CD4-positive, CD25-positive, alpha-beta regulatory T cell (primary cell): ENCODE results near the gene MOB2. TPM values are rescaled to one million over a fixed set of nuclear protein-coding genes. Genes with fewer than 3 reads are reported as not detected.

Experiments used
- ATAC-seq, 2 donors: fragments of 150-1000 bp; cut with Tn5 transposase; one replicate each; pipeline ENCODE4 v1.10.0; 2021; ENCODE audit warnings: low read depth in 2 of 2, moderate number of reproducible peaks in 2 of 2, moderate library complexity in 1 of 2
- DNase-seq, 3 donors: peaks; one replicate each; pipeline versions ENCODE4 v3.0.0 to v3.0.0-alpha.2; 2012 to 2022; ENCODE audit warnings: mixed read lengths in 1 of 3
- H3K27ac ChIP-seq: one replicate; pipeline ENCODE4 v1.7.0; 2013; ENCODE audit warnings: mild to moderate bottlenecking, low read length; ENCODE audit not compliant: insufficient read depth, poor library complexity, severe bottlenecking
- H3K27me3 ChIP-seq: one replicate; pipeline ENCODE4 v1.7.0; 2013; ENCODE audit warnings: low read length; ENCODE audit not compliant: control insufficient read depth, insufficient read depth
- H3K36me3 ChIP-seq: one replicate; pipeline ENCODE4 v1.7.0; 2013; ENCODE audit warnings: mild to moderate bottlenecking, low read length, moderate library complexity; ENCODE audit not compliant: control insufficient read depth, insufficient read depth
- H3K4me1 ChIP-seq: 2 replicates; pipeline ENCODE4 v1.7.0; 2013; ENCODE audit warnings: mild to moderate bottlenecking, low read length; ENCODE audit not compliant: insufficient read depth, control insufficient read depth, poor library complexity, severe bottlenecking
- H3K4me3 ChIP-seq: one replicate; pipeline ENCODE4 v1.7.0; 2013; ENCODE audit warnings: low read depth, mild to moderate bottlenecking, low read length, moderate library complexity
- H3K9me3 ChIP-seq, 2 experiments: 1 replicate in 1 of 2; 2 replicates in 1 of 2; pipeline ENCODE4 v1.7.0; 2013; ENCODE audit warnings: low read length in 2 of 2, mild to moderate bottlenecking in 1 of 2, moderate library complexity in 1 of 2; ENCODE audit not compliant: control insufficient read depth in 2 of 2
- H3K27ac Mint-ChIP-seq, 3 donors: one replicate each; pipeline ENCODE4 v1.8.0; 2020 to 2022; ENCODE audit warnings: mild to moderate bottlenecking in 3 of 3, mixed read lengths in 3 of 3, moderate library complexity in 2 of 3
- H3K27me3 Mint-ChIP-seq: one replicate; pipeline ENCODE4 v1.8.0; 2022; ENCODE audit warnings: mild to moderate bottlenecking, mixed read lengths
- H3K36me3 Mint-ChIP-seq: one replicate; pipeline ENCODE4 v1.8.0; 2020; ENCODE audit warnings: mixed read lengths
- H3K4me1 Mint-ChIP-seq, 4 donors: one replicate each; pipeline ENCODE4 v1.8.0; 2020 to 2022; ENCODE audit warnings: mixed read lengths in 4 of 4, mild to moderate bottlenecking in 1 of 4
- H3K4me3 Mint-ChIP-seq, 4 donors: one replicate each; pipeline ENCODE4 v1.8.0; 2020 to 2022; ENCODE audit warnings: mild to moderate bottlenecking in 4 of 4, mixed read lengths in 4 of 4, moderate library complexity in 3 of 4
- H3K9me3 Mint-ChIP-seq, 7 donors: one replicate each; pipeline ENCODE4 v1.8.0; 2020 to 2022; ENCODE audit warnings: mixed read lengths in 7 of 7, mild to moderate bottlenecking in 3 of 7, moderate library complexity in 2 of 7
- polyA plus RNA-seq, 4 donors: library from polyadenylated mRNA; unstranded; fragments of 300-500 nt; fragmentation: Illumina TruSeq; gene quantifications; one replicate each; pipeline ENCODE4 v1.2.3, GENCODE V29; 2021
- total RNA-seq: library from RNA; stranded (reverse); gene quantifications from one replicate; pipeline ENCODE4 v1.2.3, GENCODE V29; 2022

Gene MOB2
- total and polyA plus RNA-seq, 5 donors from 2014 or later: 55.7 to 87.8 (median 69.0) TPM

GRCh38 chr11:1445741-1446445 lies 40.7 kb downstream of the MOB2 start:
- H3K27ac Mint-ChIP-seq: no peak overlapping the region
- no peaks in the 10 kb centered on the region for H3K27me3 ChIP-seq
- no peaks in the 10 kb centered on the region for H3K36me3 Mint-ChIP-seq
- H3K4me1 ChIP-seq: no peaks in the 10 kb centered on the region
- H3K27me3 Mint-ChIP-seq: no peaks in the 10 kb centered on the region
- no peaks in the 10 kb centered on the region for H3K36me3 ChIP-seq
- no peaks in the 10 kb centered on the region for H3K9me3 ChIP-seq
- H3K4me1 Mint-ChIP-seq: no peaks in the 10 kb centered on the region
- no peak overlapping the region for H3K27ac ChIP-seq
- no peak for DNase-seq
- no peaks in the 10 kb centered on the region for H3K9me3 Mint-ChIP-seq
- H3K4me3 ChIP-seq: no peak overlapping the region
- no peak for ATAC-seq
- H3K4me3 Mint-ChIP-seq: no peak overlapping the region

- H3K4me1 Mint-ChIP-seq: no peaks in the 10 kb centered on the region
- no peaks in the 10 kb centered on the region for H3K4me1 ChIP-seq
- H3K27ac Mint-ChIP-seq: no peak overlapping the region
- DNase-seq: no peak
- no peaks in the 10 kb centered on the region for H3K9me3 ChIP-seq
- H3K36me3 Mint-ChIP-seq: no peaks in the 10 kb centered on the region
- H3K27me3 ChIP-seq: no peaks in the 10 kb centered on the region
- no peaks in the 10 kb centered on the region for H3K36me3 ChIP-seq
- no peak overlapping the region for H3K27ac ChIP-seq
- no peak overlapping the region for H3K4me3 ChIP-seq
- H3K4me3 Mint-ChIP-seq: no peak overlapping the region
- no peak for ATAC-seq
- no peaks in the 10 kb centered on the region for H3K27me3 Mint-ChIP-seq
- no peaks in the 10 kb centered on the region for H3K9me3 Mint-ChIP-seq
These were observed 41.7 kb downstream of the MOB2 start for GRCh38 chr11:1444823-1445422.

GRCh38 chr11:1444321-1444720 lies 42.3 kb downstream of the MOB2 start:
- H3K4me1 ChIP-seq: no peaks in the 10 kb centered on the region
- H3K9me3 ChIP-seq: no peaks in the 10 kb centered on the region
- no peaks in the 10 kb centered on the region for H3K36me3 ChIP-seq
- no peak overlapping the region for H3K27ac ChIP-seq
- Mint-ChIP-seq H3K27me3 (no peaks in the 10 kb centered on the region), H3K36me3 (no peaks in the 10 kb centered on the region), H3K9me3 (no peaks in the 10 kb centered on the region), H3K4me1 (no peaks in the 10 kb centered on the region), H3K27ac (no peak overlapping the region), H3K4me3 (no peak overlapping the region)
- DNase-seq (no peak), ATAC-seq (no peak)
- H3K4me3 ChIP-seq: no peak overlapping the region
- H3K27me3 ChIP-seq: no peaks in the 10 kb centered on the region

- H3K4me3 ChIP-seq: no peak overlapping the region
- no peaks in the 10 kb centered on the region for H3K27me3 ChIP-seq
- H3K27ac ChIP-seq: no peak overlapping the region
- H3K9me3 ChIP-seq: no peaks in the 10 kb centered on the region
- no peaks in the 10 kb centered on the region for H3K36me3 ChIP-seq
- Mint-ChIP-seq H3K4me1 (no peaks in the 10 kb centered on the region), H3K9me3 (no peaks in the 10 kb centered on the region), H3K27ac (no peak overlapping the region), H3K4me3 (no peak overlapping the region), H3K36me3 (no peaks in the 10 kb centered on the region), H3K27me3 (no peaks in the 10 kb centered on the region)
- no peaks in the 10 kb centered on the region for H3K4me1 ChIP-seq
- DNase-seq (no peak), ATAC-seq (no peak)
These were observed 42.8 kb downstream of the MOB2 start for GRCh38 chr11:1443737-1444136.

GRCh38 chr11:1442807-1443366 lies 43.7 kb downstream of the MOB2 start:
- no peaks in the 10 kb centered on the region for H3K36me3 Mint-ChIP-seq
- Histone ChIP-seq H3K36me3 (no peaks in the 10 kb centered on the region), H3K27ac (no peak overlapping the region), H3K4me1 (no peaks in the 10 kb centered on the region), H3K27me3 (no peaks in the 10 kb centered on the region), H3K9me3 (no peaks in the 10 kb centered on the region), H3K4me3 (no peak overlapping the region)
- no peak for ATAC-seq
- H3K4me3 Mint-ChIP-seq: no peak overlapping the region
- H3K27ac Mint-ChIP-seq: no peak overlapping the region
- no peaks in the 10 kb centered on the region for H3K27me3 Mint-ChIP-seq
- no peaks in the 10 kb centered on the region for H3K9me3 Mint-ChIP-seq
- no peaks in the 10 kb centered on the region for H3K4me1 Mint-ChIP-seq
- DNase-seq: no peak

- Histone ChIP-seq H3K27ac (no peak overlapping the region), H3K27me3 (no peaks in the 10 kb centered on the region), H3K4me3 (no peak overlapping the region), H3K36me3 (no peaks in the 10 kb centered on the region), H3K4me1 (no peaks in the 10 kb centered on the region), H3K9me3 (no peaks in the 10 kb centered on the region)
- no peaks in the 10 kb centered on the region for H3K27me3 Mint-ChIP-seq
- H3K4me3 Mint-ChIP-seq: no peak overlapping the region
- H3K36me3 Mint-ChIP-seq: no peaks in the 10 kb centered on the region
- ATAC-seq (no peak), DNase-seq (no peak)
- no peaks in the 10 kb centered on the region for H3K9me3 Mint-ChIP-seq
- H3K27ac Mint-ChIP-seq: no peak overlapping the region
- no peaks in the 10 kb centered on the region for H3K4me1 Mint-ChIP-seq
These were observed 44.4 kb downstream of the MOB2 start for GRCh38 chr11:1442163-1442562.

- Histone ChIP-seq H3K4me3 (no peak overlapping the region), H3K27me3 (no peaks in the 10 kb centered on the region), H3K36me3 (no peaks in the 10 kb centered on the region), H3K27ac (no peak overlapping the region), H3K9me3 (no peaks in the 10 kb centered on the region), H3K4me1 (no peaks in the 10 kb centered on the region)
- DNase-seq (no peak), ATAC-seq (no peak)
- no peaks in the 10 kb centered on the region for H3K27me3 Mint-ChIP-seq
- no peaks in the 10 kb centered on the region for H3K9me3 Mint-ChIP-seq
- H3K4me1 Mint-ChIP-seq: peaks cover 0 to 2% (median 0%) of the 10 kb centered on the region in 4 donors
- H3K4me3 Mint-ChIP-seq: no peak overlapping the region
- no peak overlapping the region for H3K27ac Mint-ChIP-seq
- no peaks in the 10 kb centered on the region for H3K36me3 Mint-ChIP-seq
These were observed 46.1 kb downstream of the MOB2 start for GRCh38 chr11:1440496-1440895.

- Histone ChIP-seq H3K9me3 (no peaks in the 10 kb centered on the region), H3K27me3 (no peaks in the 10 kb centered on the region), H3K4me3 (no peak overlapping the region), H3K36me3 (no peaks in the 10 kb centered on the region), H3K27ac (no peak overlapping the region), H3K4me1 (no peaks in the 10 kb centered on the region)
- Mint-ChIP-seq H3K27me3 (no peaks in the 10 kb centered on the region), H3K27ac (no peak overlapping the region), H3K4me1 (peaks cover 0 to 2% (median 0%) of the 10 kb centered on the region in 4 donors), H3K36me3 (no peaks in the 10 kb centered on the region), H3K9me3 (no peaks in the 10 kb centered on the region), H3K4me3 (no peak overlapping the region)
- no peak for ATAC-seq
- no peak for DNase-seq
These were observed 46.5 kb downstream of the MOB2 start for GRCh38 chr11:1440066-1440465.
